GM13976 (cell line): ENCODE results near the gene CCDC90B.

Experiments
- DNase-seq: peaks from one replicate; pipeline ENCODE4 v3.0.0; 2012; ENCODE audit warnings: low spot score
- in situ Hi-C: fragments of 300-500 bp; cut with MboI; formaldehyde crosslinking; loops from one replicate; pipeline ENCODE4 v1.12.0; 2022; ENCODE audit warnings: low sequenced_read_pairs, mixed read lengths, inconsistent platforms; ENCODE audit not compliant: unreplicated experiment
- TF ChIP-seq, protein P1 (sequence below): IDR thresholded peaks from 2 replicates; pipeline ENCODE4 v1.5.1; 2012; ENCODE audit warnings: borderline replicate concordance, mild to moderate bottlenecking; ENCODE audit not compliant: insufficient read depth; ENCODE audit errors: extremely low read depth, missing control alignments, control extremely low read depth

The CCDC90B gene

DNA sequence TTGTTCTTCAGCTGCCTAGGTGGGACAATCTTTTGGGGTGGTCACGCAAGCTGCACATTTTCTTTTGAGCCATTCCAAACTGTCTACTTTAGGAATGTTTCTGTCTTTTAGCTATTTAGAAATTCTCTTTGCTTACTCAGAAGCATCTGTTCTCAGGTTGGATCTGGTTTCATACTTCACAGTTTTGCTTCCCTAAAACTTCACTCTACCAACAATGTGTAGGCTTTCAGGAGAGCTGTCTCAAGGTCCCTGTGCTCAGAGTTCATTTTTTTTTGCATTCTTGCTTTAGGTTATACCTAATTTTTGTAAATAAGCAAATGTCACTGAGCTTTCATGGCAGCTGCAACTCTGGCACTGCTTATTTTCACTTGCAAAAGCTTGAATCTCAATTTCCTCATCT is 36.7 kb downstream of the CCDC90B start:
- TF ChIP-seq, protein P1, sequence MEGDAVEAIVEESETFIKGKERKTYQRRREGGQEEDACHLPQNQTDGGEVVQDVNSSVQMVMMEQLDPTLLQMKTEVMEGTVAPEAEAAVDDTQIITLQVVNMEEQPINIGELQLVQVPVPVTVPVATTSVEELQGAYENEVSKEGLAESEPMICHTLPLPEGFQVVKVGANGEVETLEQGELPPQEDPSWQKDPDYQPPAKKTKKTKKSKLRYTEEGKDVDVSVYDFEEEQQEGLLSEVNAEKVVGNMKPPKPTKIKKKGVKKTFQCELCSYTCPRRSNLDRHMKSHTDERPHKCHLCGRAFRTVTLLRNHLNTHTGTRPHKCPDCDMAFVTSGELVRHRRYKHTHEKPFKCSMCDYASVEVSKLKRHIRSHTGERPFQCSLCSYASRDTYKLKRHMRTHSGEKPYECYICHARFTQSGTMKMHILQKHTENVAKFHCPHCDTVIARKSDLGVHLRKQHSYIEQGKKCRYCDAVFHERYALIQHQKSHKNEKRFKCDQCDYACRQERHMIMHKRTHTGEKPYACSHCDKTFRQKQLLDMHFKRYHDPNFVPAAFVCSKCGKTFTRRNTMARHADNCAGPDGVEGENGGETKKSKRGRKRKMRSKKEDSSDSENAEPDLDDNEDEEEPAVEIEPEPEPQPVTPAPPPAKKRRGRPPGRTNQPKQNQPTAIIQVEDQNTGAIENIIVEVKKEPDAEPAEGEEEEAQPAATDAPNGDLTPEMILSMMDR, result no peak
- in situ Hi-C loops, result loop anchor here (25.0 kb wide), 1 partner anchor 537 kb away; no protein-coding TSS in a partner anchor
- no peak for DNase-seq

DNA sequence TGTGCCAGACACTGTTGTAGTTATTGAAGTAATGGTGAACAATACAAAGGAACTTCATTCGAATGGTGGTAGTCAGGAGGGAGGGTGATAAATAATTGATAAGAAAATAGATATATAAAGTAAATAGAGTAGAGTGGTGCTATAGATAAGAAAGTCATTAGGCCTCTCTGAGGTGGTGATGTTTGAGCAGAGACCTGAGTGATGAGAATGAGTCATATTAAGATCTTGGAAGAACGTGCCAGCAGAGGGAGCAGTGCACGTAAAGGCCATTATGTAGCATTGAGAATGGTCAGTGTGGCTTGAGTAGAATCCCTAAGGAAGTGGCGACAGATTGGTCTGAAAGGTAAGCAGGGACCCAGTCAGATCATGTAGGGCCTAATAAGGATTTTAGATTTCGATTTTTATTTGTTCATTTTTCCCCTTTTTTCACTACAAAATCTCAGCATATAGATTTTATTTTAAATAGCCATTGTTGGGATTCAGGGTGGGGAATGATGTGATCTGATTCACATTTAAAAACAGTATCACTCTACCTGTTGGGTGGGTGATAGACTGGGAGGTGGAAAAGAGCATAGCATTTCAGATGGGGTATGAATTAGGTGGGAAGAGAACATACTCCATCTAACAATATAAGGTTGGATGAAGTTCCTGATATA is 44.7 kb downstream of the CCDC90B start:
- in situ Hi-C loops, result loop anchor here (25.0 kb wide), 1 partner anchor 529 kb away; no protein-coding TSS in a partner anchor
- TF ChIP-seq, protein P1, result peak; percentile 59
- peak; percentile 34 for DNase-seq

DNA sequence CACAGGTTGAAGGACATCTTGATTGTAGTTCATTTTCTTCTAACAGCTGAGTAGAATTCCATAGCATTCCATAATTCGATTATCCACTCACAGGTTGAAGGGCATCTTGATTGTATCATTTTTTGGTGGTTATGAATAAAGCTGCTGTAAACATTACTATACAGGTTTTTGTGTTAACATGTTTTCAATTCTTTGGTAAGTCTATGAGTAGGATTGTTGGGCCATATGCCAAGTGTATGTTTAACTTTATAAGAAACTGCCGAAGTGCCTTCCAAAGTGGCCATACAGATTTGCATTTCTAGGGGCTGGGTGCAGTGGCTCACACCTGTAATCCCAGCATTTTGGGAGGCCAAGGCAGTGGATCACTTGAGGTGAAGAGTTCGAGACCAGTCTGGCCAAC is 48.1 kb downstream of the CCDC90B start:
- in situ Hi-C loops, result loop anchor here (25.0 kb wide), 1 partner anchor 526 kb away; no protein-coding TSS in a partner anchor
- TF ChIP-seq, protein P1, result no peak
- DNase-seq, result no peak

DNA sequence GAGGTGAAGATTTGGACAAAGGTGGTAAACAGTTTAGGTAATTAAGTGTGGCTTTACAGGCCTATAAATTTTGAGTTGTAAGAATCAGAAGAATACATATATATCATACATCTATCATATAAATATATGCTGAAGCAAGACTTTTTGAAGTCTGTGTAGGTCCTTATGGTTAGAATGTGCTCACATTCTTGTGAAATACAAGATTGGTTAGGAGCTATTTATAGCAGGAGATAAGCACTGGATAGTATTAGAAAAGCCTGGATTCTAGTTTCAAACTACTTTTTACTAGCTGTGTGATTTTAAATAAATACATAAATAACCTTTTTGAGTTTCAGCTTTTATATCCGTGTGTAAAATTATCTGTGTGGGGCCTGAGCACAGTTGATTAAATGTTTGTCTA is 50.3 kb downstream of the CCDC90B start:
- no peak for DNase-seq
- TF ChIP-seq, protein P1, result no peak
- in situ Hi-C loops, result loop anchor here (25.0 kb wide), 1 partner anchor 524 kb away; no protein-coding TSS in a partner anchor

DNA sequence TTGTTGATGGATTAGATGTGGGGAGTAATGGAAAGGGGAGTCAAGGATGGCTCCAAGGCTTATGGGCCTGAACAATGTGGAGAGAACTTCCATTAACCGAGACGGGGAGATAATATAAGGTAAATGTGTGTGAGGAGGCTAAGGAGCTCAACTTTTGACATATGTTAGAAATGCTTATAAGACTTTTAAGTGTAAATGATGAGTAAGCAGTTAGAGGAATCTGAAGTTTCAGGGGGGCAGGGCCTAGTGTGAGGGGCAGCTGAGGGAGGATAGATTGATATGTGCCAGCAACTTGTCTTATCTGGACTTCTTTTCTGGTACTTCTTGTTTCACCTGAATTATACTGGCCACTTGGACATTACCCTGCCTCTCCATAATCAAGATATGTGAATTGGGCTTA is 62.7 kb downstream of the CCDC90B start:
- in situ Hi-C loops, result no loop called here

DNA sequence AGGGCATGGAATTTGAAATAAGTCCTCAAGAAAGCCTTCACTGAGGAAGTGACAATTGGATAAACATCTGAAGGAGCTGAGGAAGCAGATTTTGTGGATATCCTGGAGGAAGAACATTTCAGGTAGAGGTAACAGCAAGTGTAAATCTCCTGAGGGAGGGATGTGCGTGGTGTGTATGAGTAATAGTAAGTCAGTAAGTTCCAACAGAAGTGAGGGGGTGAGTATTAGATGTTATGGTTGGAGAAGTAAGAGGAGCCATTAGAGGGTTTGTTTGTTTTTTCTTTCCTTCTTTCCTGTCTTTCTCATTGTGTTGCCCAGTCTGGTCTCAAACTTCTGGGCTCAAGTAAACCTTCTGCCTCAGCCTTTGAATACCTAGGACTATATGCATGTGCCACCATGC is 63.7 kb downstream of the CCDC90B start:
- no peak for DNase-seq
- TF ChIP-seq, protein P1, result no peak
- in situ Hi-C loops, result no loop called here

More for the DNA sequence above, 62.7 kb downstream of the CCDC90B start:
- TF ChIP-seq, protein P1, result no peak
- no peak for DNase-seq
